Body of pancreas (tissue), 4 donors: ENCODE measurements around the gene ADCY9. TPM values are rescaled to one million over a fixed set of nuclear protein-coding genes. Genes with fewer than 3 reads are reported as not detected.

Source experiments
- ATAC-seq: fragments of 150-250 bp; one replicate; pipeline ENCODE4 v1.9.1; 2016
- DNase-seq, 4 donors: peaks; one replicate each; pipeline ENCODE4 v3.0.0-alpha.2; 2019
- H3K27ac ChIP-seq, 4 donors: fragments of 200-600 bp; sonication (generic); 1 replicate in 3 of 4; 2 replicates in 1 of 4; pipeline versions ENCODE4 v1.5.1 to v1.6.1; 2016 to 2019; ENCODE audit warnings: mild to moderate bottlenecking in 1 of 4, mixed read lengths in 1 of 4, moderate library complexity in 1 of 4
- H3K27me3 ChIP-seq, 2 donors: fragments of 200-600 bp; sonication (generic); one replicate each; pipeline ENCODE4 v1.6.0; 2016; ENCODE audit warnings: mild to moderate bottlenecking in 1 of 2
- H3K36me3 ChIP-seq, 2 donors: fragments of 200-600 bp; sonication (generic); replicated peaks in 1 of 2; 2 replicates each; pipeline ENCODE4 v1.5.1; 2016; ENCODE audit warnings: low read depth in 2 of 2; ENCODE audit not compliant: insufficient read depth in 1 of 2
- H3K4me1 ChIP-seq: fragments of 200-600 bp; sonication (generic); one replicate; pipeline ENCODE4 v1.6.0; 2016
- H3K4me3 ChIP-seq, 2 donors: fragments of 200-600 bp; sonication (generic); 1 replicate in 1 of 2; 2 replicates in 1 of 2; pipeline ENCODE4 v1.5.1; 2016 to 2019
- H3K9me3 ChIP-seq, 3 donors: fragments of 200-600 bp; sonication (generic); 1 replicate in 2 of 3; 2 replicates in 1 of 3; pipeline ENCODE4 v1.5.1; 2016
- CTCF ChIP-seq, 7 experiments: fragments of 450-650 bp in 4 of 7; fragments of 200-600 bp in 3 of 7; sonication (generic) in 3 of 7; IDR thresholded peaks; one replicate each; pipeline ENCODE4 v1.5.1; 2016 to 2019; ENCODE audit warnings: antibody characterized with exemption in 7 of 7
- POLR2A ChIP-seq, 3 donors: fragments of 450-650 bp; IDR thresholded peaks; one replicate each; pipeline ENCODE4 v1.6.1; 2016; ENCODE audit warnings: antibody characterized with exemption in 3 of 3, mild to moderate bottlenecking in 2 of 3
- WGBS, 2 donors: methylation state at CpG; one replicate each; pipeline ENCODE4 v1.1.5; 2017; 5-methylcytosine and 5-hydroxymethylcytosine counted together
- intact Hi-C: fragments of 100-400 bp; cut with DNase I; formaldehyde crosslinking; loops from one replicate; pipeline ENCODE4 v1.15.1; 2023
- total RNA-seq, 2 donors: library from RNA; depleted of rRNA; stranded (reverse); fragments of >200 nt; gene quantifications; one replicate each; pipeline ENCODE4 v1.1.0, GENCODE V29; 2016

The ADCY9 gene
- total RNA-seq, 2 donors from 2014 or later, result 22.4 to 29.1 TPM

- WGBS, 2 donors, result 40 to 43% methylated on average over 13 to 14 of the region's 14 CpGs
- ATAC-seq, result peak; percentile 95
- DNase-seq, result peak; percentile 92 to 97 (median 96)
- no peaks in the 10 kb centered on the region for H3K36me3 ChIP-seq
- H3K4me1 ChIP-seq, result peaks cover 53% of the 10 kb centered on the region
- peak overlapping the region; percentile 78 to 90 (median 84) for H3K27ac ChIP-seq
- intact Hi-C loops, result no loop called here
- no peaks in the 10 kb centered on the region for H3K9me3 ChIP-seq
- no peaks in the 10 kb centered on the region for H3K27me3 ChIP-seq
- H3K4me3 ChIP-seq, result no peak overlapping the region
- peak in 1 of 3 donors; percentile 13 for TF ChIP-seq POLR2A (IDR thresholded peaks at IDR 0.05)
- no peak for TF ChIP-seq CTCF (IDR thresholded peaks at IDR 0.05)
Observed at GRCh38 chr16:4021070-4021779, 95.0 kb downstream of the ADCY9 start.

GRCh38 chr16:4019371-4019791 lies 96.9 kb downstream of the ADCY9 start:
- Histone ChIP-seq H3K27me3 (no peaks in the 10 kb centered on the region), H3K9me3 (no peaks in the 10 kb centered on the region), H3K4me1 (peaks cover 70% of the 10 kb centered on the region), H3K4me3 (no peak overlapping the region), H3K36me3 (no peaks in the 10 kb centered on the region), H3K27ac (peak overlapping the region; percentile 4 to 90 (median 72))
- DNase-seq (peak in 3 of 4 donors; percentile 23 to 63 (median 28)), ATAC-seq (no peak)
- TF ChIP-seq CTCF (IDR thresholded peaks at IDR 0.05) (no peak), POLR2A (IDR thresholded peaks at IDR 0.05) (no peak)
- 30 to 35% methylated on average over 5 of the region's 5 CpGs for WGBS, 2 donors
- intact Hi-C loops, result no loop called here

GRCh38 chr16:4018391-4018790 lies 97.9 kb downstream of the ADCY9 start:
- no peak overlapping the region for H3K4me3 ChIP-seq
- no peaks in the 10 kb centered on the region for H3K9me3 ChIP-seq
- H3K27ac ChIP-seq, result peak overlapping the region in 3 of 4 donors; percentile 38 to 90 (median 80)
- intact Hi-C loops, result no loop called here
- peak; percentile 76 to 92 (median 86) for DNase-seq
- H3K36me3 ChIP-seq, result no peaks in the 10 kb centered on the region
- no peaks in the 10 kb centered on the region for H3K27me3 ChIP-seq
- ATAC-seq, result no peak
- H3K4me1 ChIP-seq, result peaks cover 77% of the 10 kb centered on the region
- TF ChIP-seq POLR2A (IDR thresholded peaks at IDR 0.05) (no peak), CTCF (IDR thresholded peaks at IDR 0.05) (no peak)
- 41 to 64% methylated on average over 6 to 12 of the region's 12 CpGs for WGBS, 2 donors

- peak in 1 of 4 donors; percentile 32 for DNase-seq
- TF ChIP-seq CTCF (IDR thresholded peaks at IDR 0.05) (no peak), POLR2A (IDR thresholded peaks at IDR 0.05) (no peak)
- no peak overlapping the region for H3K4me3 ChIP-seq
- H3K9me3 ChIP-seq, result no peaks in the 10 kb centered on the region
- H3K36me3 ChIP-seq, result no peaks in the 10 kb centered on the region
- WGBS, 2 donors, result 57 to 66% methylated on average over 14 of the region's 14 CpGs
- peaks cover 82% of the 10 kb centered on the region for H3K4me1 ChIP-seq
- H3K27me3 ChIP-seq, result no peaks in the 10 kb centered on the region
- H3K27ac ChIP-seq, result peak overlapping the region in 3 of 4 donors; percentile 38 to 90 (median 80)
- intact Hi-C loops, result no loop called here
- no peak for ATAC-seq
Observed at GRCh38 chr16:4017807-4018206, 98.4 kb downstream of the ADCY9 start.

- peak overlapping the region in 2 of 4 donors; percentile 82 to 87 for H3K27ac ChIP-seq
- DNase-seq, result no peak
- intact Hi-C loops, result no loop called here
- H3K4me3 ChIP-seq, result no peak overlapping the region
- H3K9me3 ChIP-seq, result no peaks in the 10 kb centered on the region
- H3K4me1 ChIP-seq, result peaks cover 87% of the 10 kb centered on the region
- whole genome bisulfite sequencing, 2 donors, result 50 to 72% methylated on average over 4 of the region's 4 CpGs
- H3K27me3 ChIP-seq, result no peaks in the 10 kb centered on the region
- ATAC-seq, result no peak
- no peak for TF ChIP-seq POLR2A (IDR thresholded peaks at IDR 0.05)
- TF ChIP-seq CTCF (IDR thresholded peaks at IDR 0.05), result no peak
- H3K36me3 ChIP-seq, result no peaks in the 10 kb centered on the region
Observed at GRCh38 chr16:4016658-4017057, 99.6 kb downstream of the ADCY9 start.
